Mesothelial cell of epicardium (in vitro differentiated cells): ENCODE data around the gene CDH23. TPM values are rescaled to one million over a fixed set of nuclear protein-coding genes. Genes with fewer than 3 reads are reported as not detected.

ENCODE experiments used
- DNase-seq, 2 experiments: peaks; one replicate each; pipeline ENCODE4 v3.0.0; 2021; ENCODE audit warnings: low spot score in 2 of 2; ENCODE audit not compliant: unreplicated experiment in 2 of 2
- H3K27ac Mint-ChIP-seq: 2 replicates; pipeline ENCODE4 v1.8.0; 2021; ENCODE audit warnings: mixed read lengths
- H3K27me3 Mint-ChIP-seq: 2 replicates; pipeline ENCODE4 v1.8.0; 2021; ENCODE audit warnings: low read depth, mixed read lengths
- H3K36me3 Mint-ChIP-seq: 2 replicates; pipeline ENCODE4 v1.8.0; 2021; ENCODE audit warnings: mixed read lengths
- H3K4me1 Mint-ChIP-seq: 2 replicates; pipeline ENCODE4 v1.8.0; 2021; ENCODE audit warnings: mixed read lengths
- H3K4me3 Mint-ChIP-seq: 2 replicates; pipeline ENCODE4 v1.8.0; 2021; ENCODE audit warnings: mild to moderate bottlenecking, moderate library complexity, mixed read lengths
- H3K9me3 Mint-ChIP-seq: 2 replicates; pipeline ENCODE4 v1.8.0; 2021; ENCODE audit warnings: mixed read lengths
- CTCF ChIP-seq: fragments of 200-600 bp; sonication (generic); IDR thresholded peaks from one replicate; pipeline ENCODE4 v1.5.0; 2021; ENCODE audit warnings: antibody characterized with exemption; ENCODE audit not compliant: unreplicated experiment
- total RNA-seq: library from RNA; stranded (reverse); gene quantifications from 3 replicates; pipeline ENCODE4 v1.2.1, GENCODE V29; 2021

Gene CDH23
- total RNA-seq, 1 donor from 2014 or later = 2.5 TPM

DNA sequence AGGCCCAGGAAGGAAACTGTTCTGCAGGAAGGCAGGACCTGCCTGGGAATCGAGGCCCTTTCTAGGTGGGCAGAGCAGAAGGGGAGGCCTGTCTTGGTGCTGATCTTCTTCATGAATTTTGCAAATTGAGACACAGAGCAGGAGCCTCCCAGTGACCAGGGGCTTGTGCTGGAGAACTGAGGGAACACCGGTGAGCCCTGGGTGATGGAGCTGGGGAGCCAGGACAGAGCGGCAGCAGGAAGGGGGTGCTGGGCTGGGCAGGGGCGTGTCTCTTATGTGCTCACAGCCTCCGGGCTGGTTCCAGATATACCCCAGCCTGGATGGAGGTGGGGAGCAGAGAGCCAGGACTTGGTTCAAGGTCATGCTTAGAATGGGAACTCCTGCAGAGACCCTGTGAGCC is 182.9 kb downstream of the CDH23 start:
- Mint-ChIP-seq H3K27ac (no peak overlapping the region), H3K4me3 (no peak overlapping the region), H3K4me1 (no peaks in the 10 kb centered on the region), H3K9me3 (no peaks in the 10 kb centered on the region), H3K36me3 (no peaks in the 10 kb centered on the region), H3K27me3 (peaks cover 8% of the 10 kb centered on the region)
- TF ChIP-seq CTCF = no peak
- DNase-seq = no peak

DNA sequence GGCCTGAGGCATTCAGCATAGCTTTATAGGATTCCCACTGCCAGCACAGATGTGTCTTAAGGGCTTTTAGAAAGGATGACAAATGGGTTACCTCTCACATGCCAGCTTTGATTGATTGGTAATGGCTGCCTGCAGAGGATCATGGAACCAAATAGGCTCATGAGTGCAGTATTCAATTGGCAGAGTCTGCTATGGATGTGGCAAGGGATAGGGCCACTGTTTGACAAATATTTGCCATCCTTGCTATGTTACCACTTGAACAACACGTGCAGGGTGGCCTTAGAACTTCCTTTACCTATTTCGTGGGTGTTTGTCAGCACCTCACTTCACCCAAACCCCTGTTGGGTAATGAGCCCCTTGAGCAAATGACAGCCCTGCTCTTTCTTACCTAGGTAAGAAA is 183.7 kb downstream of the CDH23 start:
- no peaks in the 10 kb centered on the region for H3K4me1 Mint-ChIP-seq
- TF ChIP-seq CTCF = no peak
- peaks cover 8% of the 10 kb centered on the region for H3K27me3 Mint-ChIP-seq
- no peaks in the 10 kb centered on the region for H3K36me3 Mint-ChIP-seq
- no peaks in the 10 kb centered on the region for H3K9me3 Mint-ChIP-seq
- no peak overlapping the region for H3K27ac Mint-ChIP-seq
- DNase-seq = no peak
- no peak overlapping the region for H3K4me3 Mint-ChIP-seq

DNA sequence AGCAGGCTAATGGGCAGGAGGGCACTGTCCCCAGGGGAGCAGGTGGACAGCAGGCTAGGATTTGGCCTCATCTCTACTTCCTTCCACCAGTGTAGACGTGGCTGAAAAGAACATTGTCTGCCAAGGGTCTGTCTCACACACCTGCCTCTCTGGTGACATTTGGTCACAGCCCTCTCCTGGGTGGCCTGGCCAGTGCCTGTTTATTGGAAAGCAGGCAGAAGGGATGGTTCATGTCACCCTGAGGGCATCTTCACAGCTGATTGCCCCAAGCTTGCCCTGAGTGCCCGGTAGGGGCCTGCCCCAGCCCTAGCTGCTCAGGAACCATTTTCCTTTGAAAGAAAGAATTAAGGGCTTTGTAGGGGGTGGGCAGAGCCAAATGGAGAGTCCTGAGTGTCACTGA is 184.2 kb downstream of the CDH23 start:
- no peak for DNase-seq
- no peaks in the 10 kb centered on the region for H3K9me3 Mint-ChIP-seq
- TF ChIP-seq CTCF = no peak
- H3K4me1 Mint-ChIP-seq = no peaks in the 10 kb centered on the region
- H3K4me3 Mint-ChIP-seq = no peak overlapping the region
- H3K27ac Mint-ChIP-seq = no peak overlapping the region
- no peaks in the 10 kb centered on the region for H3K36me3 Mint-ChIP-seq
- H3K27me3 Mint-ChIP-seq = peaks cover 8% of the 10 kb centered on the region

- Mint-ChIP-seq H3K4me1 (no peaks in the 10 kb centered on the region), H3K9me3 (no peaks in the 10 kb centered on the region), H3K27me3 (peaks cover 8% of the 10 kb centered on the region), H3K36me3 (no peaks in the 10 kb centered on the region), H3K27ac (no peak overlapping the region), H3K4me3 (no peak overlapping the region)
- DNase-seq = no peak
- TF ChIP-seq CTCF = no peak
Observed at GRCh38 chr10:71581376-71581775, 184.7 kb downstream of the CDH23 start.

- Mint-ChIP-seq H3K4me1 (no peaks in the 10 kb centered on the region), H3K9me3 (no peaks in the 10 kb centered on the region), H3K4me3 (no peak overlapping the region), H3K36me3 (no peaks in the 10 kb centered on the region), H3K27me3 (peaks cover 9% of the 10 kb centered on the region), H3K27ac (no peak overlapping the region)
- TF ChIP-seq CTCF = no peak
- no peak for DNase-seq
Observed at GRCh38 chr10:71582019-71582418, 185.3 kb downstream of the CDH23 start.
